Amniotic epithelial cell (primary cell): ENCODE results near the gene SYTL2.
"Not testable (repeated sequence)": the region's sequence is repeated elsewhere in the genome, so short reads cannot be mapped to it uniquely, and the experiment has no call there.

Source experiments
- DNase-seq: peaks from one replicate; pipeline ENCODE4 v3.0.0-alpha.2; 2010; ENCODE audit warnings: low read depth

SYTL2 gene

GRCh38 chr11:85685820-85686459 is 125.0 kb downstream of the SYTL2 start, which contains the start of gene CCDC89:
Gene CCDC89, minus strand, starts transcription at chr11:85686195. Its CDS starts 65 bp downstream, at chr11:85686130.
- peak; percentile 98 for DNase-seq

GRCh38 chr11:85685125-85685819 is 125.7 kb downstream of the SYTL2 start:
- DNase-seq: peak; percentile 32

GRCh38 chr11:85682330-85683305 is 128.3 kb downstream of the SYTL2 start:
- peak; percentile 31 for DNase-seq

DNA sequence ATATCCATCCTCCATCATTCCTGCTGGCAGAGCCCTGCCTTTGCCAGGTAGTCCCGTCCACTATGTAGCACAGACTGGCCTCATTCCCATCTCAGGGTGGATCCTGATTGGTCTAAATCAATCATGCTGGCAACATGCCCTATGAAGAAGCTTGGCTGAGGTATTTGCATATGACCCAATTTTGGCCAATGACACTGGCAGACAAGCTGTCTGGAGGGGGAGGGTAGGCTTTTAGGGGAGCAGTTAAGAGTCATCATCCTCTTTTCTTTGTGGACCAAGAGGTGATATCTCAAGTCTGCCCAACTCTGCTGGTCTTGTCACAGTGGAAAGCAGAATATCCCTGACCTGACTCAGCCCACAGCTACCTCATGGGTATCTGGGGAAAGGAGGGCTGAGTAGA is 130.0 kb downstream of the SYTL2 start:
- DNase-seq: peak; percentile 31

DNA sequence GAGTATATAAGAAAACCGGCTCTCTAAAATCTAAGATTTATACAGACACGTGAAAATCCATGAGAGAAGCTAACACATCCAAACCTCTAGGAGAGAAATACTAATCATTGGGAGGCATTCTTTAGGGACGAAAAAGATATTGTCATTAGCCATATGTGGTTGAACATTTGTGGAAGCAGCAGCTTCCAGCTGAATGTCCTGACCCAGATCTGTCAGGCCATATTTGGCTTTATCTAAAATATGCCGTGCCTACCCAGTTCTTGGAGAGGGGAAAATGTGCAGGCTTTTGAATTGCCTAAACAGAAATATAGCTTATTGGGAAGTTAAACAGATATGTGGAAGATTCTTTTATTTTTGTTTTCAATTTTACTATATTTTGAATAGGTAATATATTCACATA is 131.4 kb downstream of the SYTL2 start:
- DNase-seq: no peak

DNA sequence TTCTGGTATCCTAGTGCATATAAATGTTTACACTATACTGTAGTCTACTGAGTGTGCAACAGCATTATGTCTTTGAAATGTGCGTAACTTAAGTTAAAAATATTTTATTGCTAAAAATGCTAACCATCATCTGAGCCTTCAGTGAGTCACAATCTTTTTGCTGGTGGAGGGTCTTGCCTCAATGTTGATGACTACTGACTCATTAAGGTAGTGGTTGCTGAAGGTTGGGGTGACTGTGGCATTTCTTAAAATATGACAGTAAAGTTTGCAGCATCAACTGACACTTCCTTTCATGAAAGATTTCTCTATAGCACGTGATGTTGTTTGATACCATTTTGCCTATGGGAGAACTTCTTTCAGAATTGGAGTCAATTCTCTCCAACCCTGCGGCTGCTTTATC is 137.5 kb downstream of the SYTL2 start:
- DNase-seq: no peak

DNA sequence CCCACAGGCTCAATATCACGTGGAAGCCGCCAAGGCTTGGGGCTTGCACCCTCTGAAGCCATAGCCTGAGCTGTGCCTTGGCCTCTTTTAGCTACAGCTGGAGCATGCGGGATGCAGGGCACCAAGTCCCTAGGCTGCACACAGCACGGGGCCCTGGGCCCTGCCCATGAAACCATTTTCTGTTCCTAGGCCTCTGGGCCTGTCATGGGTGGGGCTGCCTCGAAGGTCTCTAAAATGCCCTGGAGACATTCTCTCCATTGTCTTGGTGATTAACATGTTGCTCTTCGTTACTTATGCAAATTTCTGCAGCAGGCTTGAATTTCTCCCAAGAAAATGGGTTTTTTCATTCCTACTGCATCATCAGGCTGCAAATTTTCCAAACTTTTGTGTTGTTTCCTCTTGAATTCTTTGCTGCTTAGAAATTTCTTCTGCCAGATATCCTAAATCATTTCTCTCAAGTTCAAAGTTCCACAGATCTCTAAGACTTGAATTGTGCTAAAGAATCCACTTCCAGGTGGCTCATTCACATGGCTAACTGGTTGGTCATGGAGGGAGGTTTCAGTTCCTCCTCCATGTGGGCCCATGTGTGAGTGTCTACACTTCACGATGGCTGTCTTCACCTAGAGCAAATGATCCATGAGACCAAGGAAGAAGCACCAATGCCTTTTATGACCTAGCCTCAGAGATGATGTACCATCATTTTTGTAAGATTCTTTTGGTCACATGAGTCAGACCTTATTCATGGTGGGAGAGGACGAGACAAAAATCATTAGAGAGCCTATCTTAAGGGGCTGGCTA is 138.6 kb downstream of the SYTL2 start:
- DNase-seq: no peak

GRCh38 chr11:85670949-85671663 is 139.8 kb downstream of the SYTL2 start:
- DNase-seq: not testable (repeated sequence)

DNA sequence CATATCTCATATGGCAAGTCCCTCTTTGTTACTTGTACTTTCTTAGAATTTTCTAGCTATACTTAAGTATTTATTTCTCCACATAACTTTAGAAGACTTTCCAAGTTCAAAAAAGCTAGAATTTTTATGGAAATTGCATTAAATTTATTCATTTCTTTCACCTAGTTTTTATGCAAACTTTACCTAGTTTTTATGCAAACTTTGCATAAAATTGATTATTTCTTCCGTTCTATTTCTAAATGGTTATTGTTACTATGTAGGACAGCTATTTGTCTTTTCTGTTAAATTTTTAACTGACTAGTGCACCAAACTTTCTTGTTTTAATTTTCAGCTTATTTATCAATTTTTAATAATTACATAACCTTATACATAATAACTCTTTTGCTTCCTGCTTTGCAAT is 142.8 kb downstream of the SYTL2 start:
- no peak for DNase-seq

DNA sequence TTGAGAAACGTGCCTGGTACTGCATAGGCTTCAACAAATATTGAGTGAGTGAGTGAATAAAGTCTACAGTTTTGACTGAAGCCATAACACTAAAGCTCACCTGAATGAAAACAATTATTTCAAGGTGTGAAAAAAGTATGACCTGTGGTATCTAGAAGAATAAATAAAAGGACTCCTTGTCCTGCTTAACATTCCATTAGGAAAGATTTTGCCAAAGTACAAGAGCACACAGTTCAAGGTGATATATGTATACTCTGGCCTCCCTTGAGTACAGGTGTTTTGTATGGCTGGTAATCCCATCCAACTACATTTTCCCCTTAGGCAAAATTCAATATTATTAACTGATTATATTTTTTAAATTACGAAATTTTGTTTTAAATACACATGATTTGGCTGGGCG is 144.3 kb downstream of the SYTL2 start:
- no peak for DNase-seq

GRCh38 chr11:85665733-85666132 is 145.2 kb downstream of the SYTL2 start:
- DNase-seq: no peak

DNA sequence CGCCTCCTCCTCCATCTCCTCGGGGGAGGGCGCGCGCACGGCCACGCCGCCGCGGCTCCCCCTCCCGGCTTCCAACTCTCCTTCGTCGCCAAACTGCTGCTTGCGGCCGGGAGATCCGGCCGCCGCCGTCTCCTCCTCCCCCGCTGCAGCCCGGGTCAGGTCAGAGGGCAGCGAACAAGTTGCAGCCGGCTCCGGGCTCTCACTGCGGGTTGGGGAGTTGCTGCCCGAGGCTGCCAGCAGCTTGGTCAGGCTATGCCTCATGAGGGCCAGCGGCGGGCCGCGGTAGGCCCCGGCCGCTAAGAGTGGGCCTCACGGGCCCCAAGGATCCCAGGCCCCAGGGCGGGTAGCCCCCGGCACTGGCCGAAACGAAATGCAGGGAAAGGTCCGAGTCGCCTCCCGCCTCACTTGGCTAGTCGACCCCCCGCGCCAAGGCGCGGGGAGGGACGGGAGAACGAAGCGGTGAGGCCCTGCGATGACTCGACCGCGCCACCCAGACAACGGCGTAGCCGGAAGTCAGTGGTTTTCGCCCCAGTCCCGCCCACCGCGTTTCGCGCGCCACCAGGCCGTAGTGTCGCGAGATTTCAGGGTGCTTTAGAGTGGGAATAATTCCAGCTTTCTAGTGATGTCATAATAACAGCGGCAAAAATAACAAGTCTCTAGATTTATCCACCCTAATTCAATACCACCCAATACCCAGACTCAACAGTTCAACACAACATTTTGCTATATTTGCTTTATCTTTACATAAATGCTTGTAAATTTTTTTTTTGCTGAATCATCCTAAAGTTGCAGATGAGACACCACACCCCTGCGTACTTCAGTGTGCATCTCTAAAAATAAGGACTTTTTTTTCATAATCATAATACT is 146.1 kb downstream of the SYTL2 start, which contains the start of gene CREBZF:
CREBZF (minus strand) TSS at position 515 of the 867 bp plus-strand sequence; CDS start at position 261, 254 bp downstream.
- DNase-seq: peak; percentile 91

DNA sequence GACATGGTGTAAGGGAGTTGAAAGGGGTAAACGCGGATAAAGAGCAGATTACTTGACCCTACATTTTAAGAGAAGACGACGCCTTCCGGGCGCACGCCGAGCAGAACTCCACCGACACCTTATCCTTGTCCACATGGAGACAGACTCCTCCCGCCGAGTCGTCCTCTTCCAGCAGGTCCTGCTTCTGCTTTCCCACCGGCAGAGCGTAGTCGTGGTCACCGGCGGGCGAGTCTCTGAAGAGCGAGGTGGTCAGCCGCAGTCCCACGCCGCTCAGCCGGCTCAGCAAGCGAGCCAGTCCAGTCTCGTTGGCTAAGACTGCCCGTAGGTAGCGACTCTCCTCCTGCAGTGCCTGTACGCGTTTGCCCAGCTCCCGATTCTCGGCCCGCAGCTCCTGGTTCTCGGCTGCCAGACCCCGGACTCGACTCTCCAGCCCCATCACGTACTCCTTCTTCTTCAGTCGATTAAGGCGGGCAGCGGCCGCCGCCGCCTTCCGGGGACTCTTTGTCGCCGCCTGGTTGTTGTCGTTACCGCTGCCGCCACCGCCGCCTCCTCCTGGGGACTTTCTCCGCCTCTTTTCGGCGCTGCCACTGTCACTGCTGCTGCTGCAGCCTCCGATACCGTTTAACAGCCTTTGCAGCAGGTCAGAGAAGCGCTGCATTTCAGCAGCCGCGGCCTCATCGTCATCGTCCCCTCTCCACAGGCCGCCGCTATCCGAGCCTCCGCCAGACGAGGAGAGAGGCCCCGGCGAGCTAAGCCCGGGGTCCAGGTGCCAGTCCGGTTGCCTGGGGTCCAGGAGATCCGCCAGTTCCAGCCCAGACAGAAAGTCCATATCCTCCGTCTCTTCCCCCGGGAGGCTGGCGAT is 147.0 kb downstream of the SYTL2 start:
- peak; percentile 25 for DNase-seq

- DNase-seq: peak; percentile 19
Measured at GRCh38 chr11:85663080-85663752, 147.7 kb downstream of the SYTL2 start.

- DNase-seq: peak; percentile 31
Measured at GRCh38 chr11:85661972-85662664, 148.8 kb downstream of the SYTL2 start.

DNA sequence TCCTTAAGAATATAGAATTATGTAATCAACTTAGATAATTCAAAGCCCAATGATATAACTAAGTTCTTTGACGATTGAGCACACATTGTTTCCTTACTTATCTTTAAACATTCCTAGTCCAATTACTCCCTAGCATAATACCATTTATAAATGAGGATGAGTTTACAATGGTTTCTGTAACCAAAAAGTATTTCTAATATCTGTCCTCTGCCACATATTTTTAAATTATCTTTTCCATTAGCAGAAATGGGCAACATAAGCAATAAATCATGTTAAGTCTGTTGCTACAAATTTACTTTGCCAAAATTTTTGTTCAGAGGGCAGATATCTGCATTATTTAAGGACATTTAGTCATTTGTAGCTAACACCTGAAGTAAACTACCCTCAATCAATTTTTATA is 152.8 kb downstream of the SYTL2 start:
- DNase-seq: peak; percentile 43

DNA sequence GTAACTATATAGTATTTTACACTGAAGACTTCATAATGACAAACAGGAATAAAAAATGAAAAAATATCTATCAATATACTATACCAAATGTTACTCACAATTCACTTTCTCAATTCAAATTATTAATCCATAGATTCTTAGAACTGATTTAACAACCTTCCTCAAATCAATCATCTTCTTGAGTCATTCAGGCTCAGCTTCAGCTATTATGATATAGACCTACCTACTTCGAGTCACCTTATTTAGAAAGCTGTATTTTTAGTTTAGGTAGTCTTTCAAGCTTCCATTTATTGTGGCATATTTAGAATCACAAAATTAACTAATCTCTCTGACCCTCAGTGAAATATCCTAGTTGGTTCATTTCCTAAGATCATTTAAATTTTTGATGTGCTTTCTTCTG is 154.2 kb downstream of the SYTL2 start:
- DNase-seq: no peak

DNA sequence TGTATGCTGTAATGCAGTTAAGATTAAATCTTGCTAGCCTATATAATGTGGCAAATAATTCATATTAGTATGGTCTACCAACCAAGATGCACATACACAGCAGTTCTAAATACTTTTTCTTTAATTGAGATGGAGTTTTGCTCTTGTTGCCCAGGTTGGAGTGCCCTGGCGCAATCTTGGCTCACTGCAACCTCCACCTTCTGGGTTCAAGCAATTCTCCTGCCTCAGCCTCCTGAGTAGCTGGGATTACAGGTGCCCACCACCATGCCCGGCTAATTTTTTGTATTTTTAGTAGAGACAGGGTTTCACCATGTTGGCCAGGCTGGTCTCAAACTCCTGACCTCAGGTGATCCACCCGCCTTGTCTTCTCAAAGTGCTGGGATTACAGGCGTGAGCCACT is 156.6 kb downstream of the SYTL2 start:
- DNase-seq: not testable (repeated sequence)
